Amniotic stem cell (primary cell): ENCODE results near the gene TJP3.

Experiments
- DNase-seq: peaks from one replicate; lab custom pipeline; 2025; lab: John Stamatoyannopoulos, UW

Gene TJP3

GRCh38 chr19:3784607-3785450, 76.6 kb downstream of the TJP3 start:
- DNase-seq: no peak

GRCh38 chr19:3785451-3785937, 77.3 kb downstream of the TJP3 start:
- DNase-seq: no peak

- DNase-seq: no peak
Measured at GRCh38 chr19:3785938-3786824, 78.0 kb downstream of the TJP3 start, which contains the start of gene MATK. MATK (minus strand) TSS chr19:3786381; CDS start chr19:3785135, 1,246 bp downstream.

- no peak for DNase-seq
Measured at GRCh38 chr19:3788996-3789778, 81.0 kb downstream of the TJP3 start.

- DNase-seq: no peak
Measured at GRCh38 chr19:3790209-3790734, 82.1 kb downstream of the TJP3 start.

GRCh38 chr19:3790941-3791340, 82.8 kb downstream of the TJP3 start:
- no peak for DNase-seq

GRCh38 chr19:3792114-3792513, 83.9 kb downstream of the TJP3 start:
- DNase-seq: no peak

GRCh38 chr19:3793799-3794198, 85.6 kb downstream of the TJP3 start:
- no peak for DNase-seq

- DNase-seq: no peak
Measured at GRCh38 chr19:3796358-3796757, 88.2 kb downstream of the TJP3 start.

- DNase-seq: no peak
Measured at GRCh38 chr19:3798137-3798536, 90.0 kb downstream of the TJP3 start.
